Karpas-422 (cell line): ENCODE data around the gene PIGX. TPM values are rescaled to one million over a fixed set of nuclear protein-coding genes. Genes with fewer than 3 reads are reported as not detected.
A peak's percentile ranks its signal among the peaks of the same experiment; 100 is the strongest.
"Not testable (repeated sequence)": the region's sequence is repeated elsewhere in the genome, so short reads cannot be mapped to it uniquely, and the experiment has no call there.

Source experiments
- DNase-seq: peaks from one replicate; pipeline ENCODE4 v3.0.0-alpha.2; 2015
- H2AFZ ChIP-seq: fragments of 200-600 bp; sonication (generic); 2 replicates; pipeline ENCODE4 v1.6.1; 2014; ENCODE audit warnings: antibody characterized with exemption, low read length, mixed read lengths
- H3K27ac ChIP-seq: fragments of 200-600 bp; sonication (generic); 2 replicates; pipeline ENCODE4 v1.5.1; 2014; ENCODE audit warnings: mild to moderate bottlenecking, low read length, moderate library complexity
- H3K27me3 ChIP-seq: fragments of 200-600 bp; sonication (generic); 2 replicates; pipeline ENCODE4 v1.6.1; 2014; ENCODE audit warnings: low read length, mixed read lengths
- H3K36me3 ChIP-seq: fragments of 200-600 bp; sonication (generic); 2 replicates; pipeline ENCODE4 v1.6.1; 2014; ENCODE audit warnings: low read length, mixed read lengths; ENCODE audit not compliant: insufficient read depth
- H3K4me1 ChIP-seq: fragments of 200-600 bp; sonication (generic); 2 replicates; pipeline ENCODE4 v1.6.1; 2014; ENCODE audit warnings: mild to moderate bottlenecking, low read length, mixed read lengths
- H3K4me2 ChIP-seq: fragments of 200-600 bp; sonication (generic); 2 replicates; pipeline ENCODE4 v1.6.1; 2014; ENCODE audit warnings: low read length, low read depth, mild to moderate bottlenecking; ENCODE audit not compliant: poor library complexity, severe bottlenecking
- H3K4me3 ChIP-seq: fragments of 200-600 bp; sonication (generic); 2 replicates; pipeline ENCODE4 v1.5.1; 2014; ENCODE audit warnings: mild to moderate bottlenecking, antibody characterized with exemption, low read length, mixed read lengths
- H3K79me2 ChIP-seq: fragments of 200-600 bp; sonication (generic); 2 replicates; pipeline ENCODE4 v1.6.1; 2014; ENCODE audit warnings: mild to moderate bottlenecking, low read length, mixed read lengths
- H3K9ac ChIP-seq: fragments of 200-600 bp; sonication (generic); 2 replicates; pipeline ENCODE4 v1.6.0; 2014; ENCODE audit warnings: low read length
- H3K9me2 ChIP-seq: fragments of 200-600 bp; sonication (generic), shearing (Covaris generic); replicated peaks from 2 replicates; pipeline ENCODE4 v1.6.0; 2014; ENCODE audit warnings: mild to moderate bottlenecking, low read length, moderate library complexity; ENCODE audit not compliant: insufficient read depth
- H3K9me3 ChIP-seq: fragments of 300-700, 200-600 bp; sonication (generic); 2 replicates; pipeline ENCODE4 v1.6.1; 2014; ENCODE audit warnings: low read length, mixed read lengths
- H4K20me1 ChIP-seq: fragments of 200-600 bp; sonication (generic); 2 replicates; pipeline ENCODE4 v1.6.1; 2014; ENCODE audit warnings: mild to moderate bottlenecking, antibody characterized with exemption, low read length, low read depth; ENCODE audit not compliant: insufficient read depth
- total RNA-seq: library from RNA; depleted of rRNA; stranded (reverse); fragments of >200 nt; shearing (Covaris generic); gene quantifications from 2 replicates; pipeline ENCODE4 v1.2.3, GENCODE V29; 2014; ENCODE audit warnings: low replicate concordance

PIGX gene
- total RNA-seq, 1 experiment from 2014 or later: 55.6 TPM

GRCh38 chr3:196708467-196708866 is 3.7 kb upstream of the PIGX start:
- Histone ChIP-seq H3K4me1 (peaks cover 15% of the 10 kb centered on the region), H3K27ac (no peak overlapping the region), H3K36me3 (no peaks in the 10 kb centered on the region), H3K9ac (no peak overlapping the region), H2AFZ (no peak overlapping the region), H3K9me2 (no peaks in the 10 kb centered on the region), H3K4me2 (no peak overlapping the region), H4K20me1 (no peaks in the 10 kb centered on the region), H3K4me3 (no peak overlapping the region), H3K9me3 (no peaks in the 10 kb centered on the region), H3K27me3 (no peaks in the 10 kb centered on the region), H3K79me2 (peaks cover 10% of the 10 kb centered on the region)
- DNase-seq: no peak

DNA sequence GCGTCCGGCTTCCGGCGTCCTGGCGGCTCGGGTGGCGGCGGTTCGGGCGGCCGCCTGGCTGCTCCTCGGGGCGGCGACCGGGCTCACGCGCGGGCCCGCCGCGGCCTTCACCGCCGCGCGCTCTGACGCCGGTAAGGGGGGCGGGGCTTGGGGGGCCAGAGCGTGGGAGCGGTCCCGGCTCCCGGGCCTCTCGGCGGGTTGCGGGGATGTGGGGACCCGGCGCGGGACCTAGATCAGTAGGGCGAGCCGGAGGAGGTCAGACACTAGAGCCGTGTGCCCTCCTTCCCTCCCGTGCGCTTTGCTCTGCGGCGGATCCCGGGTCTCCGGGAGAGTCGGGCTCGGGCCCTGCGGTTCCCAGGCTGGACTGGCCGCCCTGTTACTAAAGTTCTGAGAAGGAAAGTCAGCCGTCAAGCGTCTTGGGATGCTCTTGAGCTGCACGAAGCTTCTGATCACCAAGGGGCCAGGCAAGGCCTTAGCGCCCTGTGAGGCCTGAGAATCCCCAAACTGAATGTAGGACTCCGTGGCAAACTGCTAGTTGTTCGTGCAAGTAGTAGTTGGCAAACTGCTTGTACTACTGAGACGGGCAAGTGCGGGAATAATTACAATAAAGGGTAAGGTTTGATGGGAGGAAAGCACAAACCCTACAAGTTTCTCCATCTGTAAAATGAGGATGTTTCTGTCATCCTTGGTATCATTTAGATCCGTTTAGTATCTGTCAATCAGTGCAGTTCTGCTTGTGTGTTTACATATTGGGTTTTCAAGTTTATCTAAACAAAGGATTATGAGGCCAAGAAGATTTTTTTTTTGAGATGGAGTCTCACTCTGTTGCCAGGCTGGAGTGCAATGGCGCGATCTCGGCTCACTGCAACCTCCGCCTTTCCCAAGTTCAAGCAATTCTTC is 587 bp downstream of the PIGX start:
- peak overlapping the region; percentile 45 for H2AFZ ChIP-seq
- no peaks in the 10 kb centered on the region; the same call in 1 of the 2 replicates for H3K36me3 ChIP-seq
- peak overlapping the region; percentile 50 for H3K27ac ChIP-seq
- no peaks in the 10 kb centered on the region for H4K20me1 ChIP-seq
- peaks cover 44% of the 10 kb centered on the region for H3K79me2 ChIP-seq
- H3K4me2 ChIP-seq: peak overlapping the region; percentile 100
- H3K9me2 ChIP-seq: no peaks in the 10 kb centered on the region
- H3K9ac ChIP-seq: peak overlapping the region; percentile 83
- H3K27me3 ChIP-seq: no peaks in the 10 kb centered on the region
- peaks cover 30% of the 10 kb centered on the region for H3K4me1 ChIP-seq
- no peaks in the 10 kb centered on the region for H3K9me3 ChIP-seq
- H3K4me3 ChIP-seq: peak overlapping the region; percentile 84
- DNase-seq: peak; percentile 79

DNA sequence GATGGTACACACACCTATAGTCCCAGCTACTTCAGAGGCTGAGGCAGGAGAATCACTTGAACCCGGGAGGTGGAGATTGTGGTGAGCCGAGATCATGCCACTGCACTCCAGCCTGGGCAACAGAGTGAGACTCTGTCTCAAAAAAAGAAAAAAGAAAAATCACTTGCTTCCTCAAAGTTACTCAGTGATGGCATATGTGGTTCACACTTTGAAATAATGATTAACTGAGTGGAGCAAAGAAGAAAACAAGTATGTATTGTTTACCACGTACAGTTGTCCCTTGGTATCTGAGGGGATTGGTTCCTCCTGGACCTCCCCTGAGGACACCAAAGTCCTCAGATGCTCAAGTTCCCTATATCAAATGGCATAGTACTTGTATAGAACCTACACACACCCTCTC is 5.0 kb downstream of the PIGX start:
- H4K20me1 ChIP-seq, H3K9ac ChIP-seq, H2AFZ ChIP-seq, H3K4me2 ChIP-seq, H3K4me3 ChIP-seq, H3K27me3 ChIP-seq, H3K9me2 ChIP-seq, DNase-seq, H3K27ac ChIP-seq: not testable (repeated sequence)
- Histone ChIP-seq H3K36me3 (peaks cover 39% of the 10 kb centered on the region), H3K79me2 (peaks cover 82% of the 10 kb centered on the region), H3K9me3 (peaks cover 13% of the 10 kb centered on the region), H3K4me1 (peaks cover 19% of the 10 kb centered on the region)

DNA sequence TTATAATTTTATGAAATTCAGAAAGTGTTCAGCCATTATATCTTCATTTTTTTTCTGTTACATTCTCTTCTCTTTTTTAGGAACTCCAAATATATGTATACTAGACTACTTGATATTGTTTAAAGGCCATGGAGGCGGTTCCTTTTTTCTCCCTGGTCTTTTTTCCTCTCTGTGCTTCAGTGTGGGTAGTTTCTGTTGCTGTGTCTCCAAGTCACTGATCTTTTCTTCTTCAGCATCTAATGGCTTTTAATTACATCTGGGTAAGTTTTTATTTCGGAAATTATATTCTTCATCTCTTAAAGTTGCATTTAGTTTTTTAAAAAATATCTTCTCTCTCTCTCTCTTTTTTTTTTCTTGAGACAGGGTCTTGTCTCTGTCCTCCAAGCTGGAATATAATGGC is 8.9 kb downstream of the PIGX start:
- H3K4me1 ChIP-seq: peaks cover 3% of the 10 kb centered on the region
- no peak overlapping the region for H3K9ac ChIP-seq
- no peak overlapping the region for H3K4me2 ChIP-seq
- peaks cover 49% of the 10 kb centered on the region for H3K36me3 ChIP-seq
- no peak overlapping the region for H3K4me3 ChIP-seq
- H2AFZ ChIP-seq: no peak overlapping the region
- no peaks in the 10 kb centered on the region for H3K9me2 ChIP-seq
- no peak overlapping the region for H3K27ac ChIP-seq
- no peak for DNase-seq
- peaks cover 66% of the 10 kb centered on the region for H3K79me2 ChIP-seq
- no peaks in the 10 kb centered on the region for H4K20me1 ChIP-seq
- H3K9me3 ChIP-seq: peaks cover 13% of the 10 kb centered on the region
- H3K27me3 ChIP-seq: no peaks in the 10 kb centered on the region

DNA sequence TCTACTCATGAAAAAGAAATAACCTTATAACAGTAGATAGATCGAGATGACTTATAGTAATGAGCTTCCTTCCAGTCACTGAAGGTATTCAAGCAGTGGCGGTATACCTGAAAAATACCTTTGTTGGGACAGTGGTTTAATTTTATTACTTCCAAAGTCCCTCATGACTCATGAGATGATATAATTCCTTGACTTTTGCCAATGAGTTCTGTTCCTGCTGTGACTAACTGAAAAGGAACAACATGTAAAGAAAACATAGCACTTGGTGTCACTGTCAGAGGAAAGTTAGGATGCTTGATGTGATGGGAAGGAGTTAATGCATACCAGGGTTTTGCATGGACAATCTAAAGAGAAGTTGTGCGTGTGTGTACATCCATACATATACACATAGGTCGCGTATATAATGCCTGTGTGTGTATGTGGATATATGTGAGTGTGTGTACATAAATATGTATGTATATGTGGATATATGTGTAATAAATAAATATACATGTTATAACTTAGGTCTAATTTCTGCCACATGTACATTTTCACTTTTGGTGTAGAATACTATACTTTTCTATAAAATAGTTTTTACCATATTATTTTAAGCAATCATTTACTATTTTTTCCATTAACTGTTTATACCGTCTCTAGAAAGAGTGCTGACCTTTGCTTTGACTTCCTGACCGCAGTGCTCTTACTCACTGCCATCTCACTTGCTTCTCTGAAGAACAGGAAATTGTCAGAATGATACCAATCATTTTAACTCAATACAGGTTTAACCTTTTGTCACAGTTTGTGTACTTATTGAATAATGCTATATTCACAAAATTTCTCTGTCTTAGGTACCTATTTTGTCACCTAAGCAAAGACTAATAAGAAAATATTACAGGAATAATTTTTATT is 14.9 kb downstream of the PIGX start:
- H3K9me3 ChIP-seq: no peaks in the 10 kb centered on the region
- H3K9ac ChIP-seq: no peak overlapping the region
- H2AFZ ChIP-seq: no peak overlapping the region
- no peaks in the 10 kb centered on the region for H4K20me1 ChIP-seq
- no peaks in the 10 kb centered on the region for H3K9me2 ChIP-seq
- no peaks in the 10 kb centered on the region for H3K4me1 ChIP-seq
- no peak overlapping the region for H3K4me3 ChIP-seq
- peaks cover 18% of the 10 kb centered on the region for H3K79me2 ChIP-seq
- H3K27me3 ChIP-seq: no peaks in the 10 kb centered on the region
- no peak for DNase-seq
- no peak overlapping the region for H3K27ac ChIP-seq
- no peak overlapping the region for H3K4me2 ChIP-seq
- H3K36me3 ChIP-seq: peaks cover 25% of the 10 kb centered on the region

GRCh38 chr3:196735751-196736150 is 23.6 kb downstream of the PIGX start:
- Histone ChIP-seq H3K4me3 (no peak overlapping the region), H4K20me1 (no peaks in the 10 kb centered on the region; the same call in 1 of the 2 replicates), H3K27me3 (no peaks in the 10 kb centered on the region), H3K36me3 (peaks cover 20% of the 10 kb centered on the region), H3K27ac (no peak overlapping the region), H2AFZ (no peak overlapping the region), H3K9me3 (no peaks in the 10 kb centered on the region; the same call in 1 of the 2 replicates), H3K9ac (no peak overlapping the region), H3K4me2 (no peak overlapping the region), H3K4me1 (peaks cover 3% of the 10 kb centered on the region), H3K79me2 (peaks cover 10% of the 10 kb centered on the region), H3K9me2 (no peaks in the 10 kb centered on the region)
- DNase-seq: no peak

DNA sequence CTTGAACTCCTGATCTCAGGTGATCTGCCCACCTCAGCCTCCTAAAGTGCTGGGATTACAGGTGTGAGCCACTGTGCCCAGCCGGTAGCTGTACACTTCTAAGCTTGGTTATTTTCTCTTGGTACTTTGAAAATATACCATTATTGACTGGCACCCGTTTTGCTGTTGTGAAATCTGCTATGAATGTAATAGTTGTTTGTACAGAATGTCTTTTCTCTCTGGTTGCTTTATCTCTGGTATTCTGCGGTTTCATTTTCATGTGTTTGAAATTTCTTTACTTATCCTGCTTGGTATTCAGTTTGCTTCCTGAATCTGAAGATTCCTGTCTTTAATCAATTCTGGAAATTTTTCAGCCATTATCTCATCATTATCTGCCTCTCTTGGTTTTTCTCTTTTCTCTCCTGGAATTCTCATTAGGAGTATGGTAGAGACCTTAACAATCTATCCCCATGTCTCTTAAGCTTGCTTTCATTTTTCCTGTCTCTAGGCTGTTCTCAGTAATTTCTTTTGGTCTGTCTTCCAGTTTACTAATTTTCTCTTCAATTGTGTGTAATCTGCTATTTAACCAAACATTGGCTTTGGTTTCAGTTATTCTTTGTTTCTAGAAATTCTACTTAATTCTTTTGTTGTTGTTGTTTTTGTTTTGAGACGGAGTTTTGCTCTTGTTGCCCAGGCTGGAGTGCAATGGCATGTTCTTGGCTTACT is 24.6 kb downstream of the PIGX start:
- Histone ChIP-seq H3K27me3 (no peaks in the 10 kb centered on the region), H3K27ac (no peak overlapping the region), H3K79me2 (peaks cover 21% of the 10 kb centered on the region), H3K4me2 (no peak overlapping the region), H3K36me3 (peaks cover 15% of the 10 kb centered on the region), H4K20me1 (peaks cover 7% of the 10 kb centered on the region), H3K9me2 (no peaks in the 10 kb centered on the region), H3K9me3 (no peaks in the 10 kb centered on the region; the same call in 1 of the 2 replicates), H3K9ac (no peak overlapping the region), H2AFZ (no peak overlapping the region), H3K4me3 (no peak overlapping the region), H3K4me1 (peaks cover 10% of the 10 kb centered on the region)
- no peak for DNase-seq
